ENCODE data around the gene OR13C8. TPM values are rescaled to one million over a fixed set of nuclear protein-coding genes. Genes with fewer than 3 reads are reported as not detected.
"Not testable (repeated sequence)": the region's sequence is repeated elsewhere in the genome, so short reads cannot be mapped to it uniquely, and the experiment has no call there.

The OR13C8 gene
- total RNA-seq, 4 donors from 2014 or later, result not detected

- no peaks in the 10 kb centered on the region for H3K9me3 ChIP-seq
- no peak for DNase-seq (ENCODE audit: low spot score in 2 of 2)
- WGBS, result 74% methylated on average over 3 of the region's 3 CpGs
- H3K4me1 ChIP-seq, result no peaks in the 10 kb centered on the region
- H3K36me3 ChIP-seq, result no peaks in the 10 kb centered on the region
- H3K4me3 ChIP-seq, result no peak overlapping the region
- H3K27me3 ChIP-seq, result no peaks in the 10 kb centered on the region
- H3K27ac ChIP-seq, result no peak overlapping the region
- no peak for TF ChIP-seq POLR2AphosphoS5 (IDR thresholded peaks at IDR 0.05)
- no peak for TF ChIP-seq EP300 (IDR thresholded peaks at IDR 0.05)
- TF ChIP-seq CTCF (IDR thresholded peaks at IDR 0.05), result no peak
- TF ChIP-seq POLR2A (IDR thresholded peaks at IDR 0.05), result no peak
Observed at GRCh38 chr9:104604801-104605200, 35.8 kb downstream of the OR13C8 start.

GRCh38 chr9:104605527-104605926, 36.6 kb downstream of the OR13C8 start, which contains the start of gene OR13C2:
TSS of gene OR13C2 (minus strand) at chr9:104605627. CDS start at chr9:104605627, 0 bp downstream.
- H3K4me1 ChIP-seq; H3K36me3 ChIP-seq; H3K9me3 ChIP-seq; H3K4me3 ChIP-seq; DNase-seq (ENCODE audit: low spot score in 2 of 2); H3K27ac ChIP-seq; H3K27me3 ChIP-seq: not testable (repeated sequence)
- WGBS, result 71% methylated on average over 1 of the region's 1 CpG

- no peak for DNase-seq (ENCODE audit: low spot score in 2 of 2)
- no peak overlapping the region for H3K4me3 ChIP-seq
- no peaks in the 10 kb centered on the region for H3K27me3 ChIP-seq
- no peak for TF ChIP-seq EP300 (IDR thresholded peaks at IDR 0.05)
- H3K36me3 ChIP-seq, result no peaks in the 10 kb centered on the region
- WGBS, result 59% methylated on average over 2 of the region's 2 CpGs
- H3K9me3 ChIP-seq, result no peaks in the 10 kb centered on the region
- H3K27ac ChIP-seq, result no peak overlapping the region
- no peaks in the 10 kb centered on the region for H3K4me1 ChIP-seq
Observed at GRCh38 chr9:104606152-104606551, 37.2 kb downstream of the OR13C8 start.

- 47% methylated on average over 1 of the region's 1 CpG for WGBS
- Histone ChIP-seq H3K4me3 (no peak overlapping the region), H3K9me3 (no peaks in the 10 kb centered on the region), H3K36me3 (no peaks in the 10 kb centered on the region), H3K4me1 (no peaks in the 10 kb centered on the region), H3K27me3 (no peaks in the 10 kb centered on the region), H3K27ac (no peak overlapping the region)
- TF ChIP-seq POLR2A (IDR thresholded peaks at IDR 0.05) (no peak), POLR2AphosphoS5 (IDR thresholded peaks at IDR 0.05) (no peak), CTCF (IDR thresholded peaks at IDR 0.05) (no peak), EP300 (IDR thresholded peaks at IDR 0.05) (no peak)
- DNase-seq (ENCODE audit: low spot score in 2 of 2), result no peak
Observed at GRCh38 chr9:104608336-104608735, 39.4 kb downstream of the OR13C8 start.

GRCh38 chr9:104611213-104611612, 42.2 kb downstream of the OR13C8 start:
- no peak overlapping the region for H3K4me3 ChIP-seq
- no peak overlapping the region for H3K27ac ChIP-seq
- H3K4me1 ChIP-seq, result no peaks in the 10 kb centered on the region
- no peaks in the 10 kb centered on the region for H3K27me3 ChIP-seq
- no peak for TF ChIP-seq EP300 (IDR thresholded peaks at IDR 0.05)
- TF ChIP-seq CTCF (IDR thresholded peaks at IDR 0.05), result no peak
- TF ChIP-seq POLR2A (IDR thresholded peaks at IDR 0.05), result no peak
- TF ChIP-seq POLR2AphosphoS5 (IDR thresholded peaks at IDR 0.05), result no peak
- DNase-seq (ENCODE audit: low spot score in 2 of 2), result no peak
- no peaks in the 10 kb centered on the region for H3K36me3 ChIP-seq
- no peaks in the 10 kb centered on the region for H3K9me3 ChIP-seq
- 80% methylated on average over 2 of the region's 2 CpGs for WGBS

GRCh38 chr9:104617418-104617817, 48.5 kb downstream of the OR13C8 start:
- H3K27me3 ChIP-seq, result no peaks in the 10 kb centered on the region
- no peaks in the 10 kb centered on the region for H3K9me3 ChIP-seq
- no peak for DNase-seq (ENCODE audit: low spot score in 2 of 2)
- TF ChIP-seq EP300 (IDR thresholded peaks at IDR 0.05) (no peak), CTCF (IDR thresholded peaks at IDR 0.05) (no peak), POLR2AphosphoS5 (IDR thresholded peaks at IDR 0.05) (no peak), POLR2A (IDR thresholded peaks at IDR 0.05) (no peak)
- no peaks in the 10 kb centered on the region for H3K36me3 ChIP-seq
- H3K4me1 ChIP-seq, result no peaks in the 10 kb centered on the region
- no peak overlapping the region for H3K4me3 ChIP-seq
- no peak overlapping the region for H3K27ac ChIP-seq

Data from suprapubic skin (tissue), 4 donors.